Left lung (tissue), 10 donors: ENCODE data around the gene MPZL1. TPM values are rescaled to one million over a fixed set of nuclear protein-coding genes. Genes with fewer than 3 reads are reported as not detected.
A peak's percentile ranks its signal among the peaks of the same experiment; 100 is the strongest.

Experiments
- ATAC-seq: fragments of 200-7000 bp; cut with Tn5 transposase; one replicate; pipeline ENCODE4 v1.9.1; 2020; ENCODE audit warnings: moderate library complexity
- DNase-seq, 4 donors: peaks; one replicate each; pipeline ENCODE4 v3.0.0-alpha.2; 2013 to 2020
- H3K27ac ChIP-seq, 2 donors: fragments of 200-600 bp; sonication (generic) in 1 of 2; one replicate each; pipeline versions ENCODE4 v1.5.0 to v1.8.0; 2020 to 2021
- H3K27me3 ChIP-seq, 2 donors: fragments of 200-600 bp; sonication (generic) in 1 of 2; one replicate each; pipeline versions ENCODE4 v1.5.0 to v1.8.0; 2020 to 2021
- H3K36me3 ChIP-seq, 2 donors: fragments of 200-600 bp; sonication (generic) in 1 of 2; one replicate each; pipeline versions ENCODE4 v1.5.0 to v1.8.0; 2020 to 2021
- H3K4me1 ChIP-seq, 2 donors: fragments of 200-600 bp; one replicate each; pipeline ENCODE4 v1.8.0; 2021
- H3K4me3 ChIP-seq, 2 donors: fragments of 200-600 bp; sonication (generic) in 1 of 2; one replicate each; pipeline versions ENCODE4 v1.5.0 to v1.8.0; 2020 to 2021; ENCODE audit warnings: mild to moderate bottlenecking in 1 of 2
- H3K9me3 ChIP-seq, 2 donors: fragments of 200-600 bp; sonication (generic) in 1 of 2; one replicate each; pipeline versions ENCODE4 v1.5.0 to v1.8.0; 2020 to 2021
- CTCF ChIP-seq, 2 donors: fragments of 200-600 bp; sonication (generic) in 1 of 2; IDR thresholded peaks; one replicate each; pipeline versions ENCODE4 v1.5.0 to v1.8.0; 2021; ENCODE audit warnings: antibody characterized with exemption in 2 of 2
- intact Hi-C, 2 donors: fragments of 100-400 bp; cut with DNase I; formaldehyde crosslinking; loops; one replicate each; pipeline versions ENCODE4 v1.11.2 to v1.14.2; 2022
- polyA plus RNA-seq, 6 donors: library from polyadenylated mRNA; unstranded; fragments of 120-200 nt; gene quantifications; one replicate each; pipeline ENCODE4 v1.2.1, GENCODE V29; 2013; ENCODE audit not compliant: insufficient read length in 6 of 6
- total RNA-seq, 2 donors: library from RNA; stranded (reverse); fragmentation: NEBNext Ultra II Directional; extraction: Animal tissue kit (Norgen Biotek cat#: 25700); gene quantifications; one replicate each; pipeline ENCODE4 v1.2.1, GENCODE V29; 2021
- donor health status: DM: no; HTN: yes; CAD: no.
- donor health status: DM: no; HTN: no; CAD: no.

Gene MPZL1
- total and polyA plus RNA-seq, 8 donors, result 110 to 148 (median 122) TPM

- Histone ChIP-seq H3K4me3 (no peak overlapping the region), H3K27ac (no peak overlapping the region), H3K36me3 (peaks cover 0 to 14% of the 10 kb centered on the region in 2 donors), H3K9me3 (no peaks in the 10 kb centered on the region), H3K27me3 (no peaks in the 10 kb centered on the region), H3K4me1 (no peaks in the 10 kb centered on the region)
- TF ChIP-seq CTCF (IDR thresholded peaks at IDR 0.05), result no peak
- ATAC-seq (no peak), DNase-seq (no peak)
- intact Hi-C loops, result no loop called here
These were observed 59.8 kb downstream of the MPZL1 start for GRCh38 chr1:167781558-167781957.

DNA sequence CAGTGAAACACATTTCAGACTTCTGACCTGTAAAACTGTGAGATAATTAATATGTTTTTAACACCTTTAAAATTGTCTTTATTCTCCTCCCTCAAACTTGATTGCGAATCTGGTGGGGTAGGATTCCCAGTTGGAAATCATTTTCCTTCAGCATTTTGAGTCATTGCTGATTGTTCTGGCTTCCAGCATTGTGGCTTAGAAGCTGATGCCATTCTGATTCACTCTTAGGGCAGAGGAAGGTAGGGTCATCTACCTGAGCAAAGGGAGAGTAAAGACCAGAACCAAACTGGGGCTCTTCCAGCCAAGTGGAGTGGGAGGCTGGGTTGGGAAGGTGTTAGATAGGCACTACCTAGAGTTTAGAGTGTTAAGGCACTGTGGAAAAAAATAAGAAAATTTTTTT is 61.2 kb downstream of the MPZL1 start:
- H3K4me3 ChIP-seq, result no peak overlapping the region
- intact Hi-C loops, result no loop called here
- DNase-seq (no peak), ATAC-seq (no peak)
- TF ChIP-seq CTCF (IDR thresholded peaks at IDR 0.05), result no peak
- H3K27ac ChIP-seq, result no peak overlapping the region
- H3K36me3 ChIP-seq, result peaks cover 0 to 13% of the 10 kb centered on the region in 2 donors
- no peaks in the 10 kb centered on the region for H3K27me3 ChIP-seq
- H3K9me3 ChIP-seq, result no peaks in the 10 kb centered on the region
- no peaks in the 10 kb centered on the region for H3K4me1 ChIP-seq

DNA sequence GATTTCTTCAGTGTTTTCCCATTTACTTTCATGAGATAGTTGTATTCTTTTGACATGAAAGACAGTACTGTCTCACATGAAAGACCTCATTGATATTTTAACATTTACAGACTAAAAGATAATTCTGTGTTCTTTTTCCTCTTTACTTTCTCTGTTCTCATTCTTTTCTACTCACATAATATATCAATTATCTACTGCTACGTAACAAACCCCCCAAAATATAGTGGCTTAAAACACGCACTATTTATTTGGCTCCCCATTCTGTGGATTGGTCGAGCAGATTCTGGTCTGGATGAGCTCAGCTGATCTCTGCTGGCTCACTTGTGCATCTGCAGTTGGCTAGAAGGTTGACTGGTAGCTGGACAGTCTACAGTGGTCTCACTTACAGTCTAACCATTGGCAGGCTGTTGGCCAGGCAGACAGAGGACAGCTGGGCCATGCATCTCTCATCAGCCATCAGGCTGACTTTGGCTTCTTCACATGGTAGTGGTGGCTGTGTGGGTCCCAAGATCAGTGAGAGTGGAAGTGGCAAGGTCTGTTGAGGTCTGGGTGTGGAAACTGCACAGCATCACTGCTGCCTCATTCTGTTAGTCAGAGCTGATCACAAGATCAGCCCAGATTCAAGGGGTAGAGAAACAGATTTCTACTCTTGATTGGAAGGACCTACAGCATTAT is 63.2 kb downstream of the MPZL1 start:
- DNase-seq, result no peak
- ATAC-seq, result peak; percentile 20
- Histone ChIP-seq H3K36me3 (peaks cover 0 to 34% of the 10 kb centered on the region in 2 donors), H3K9me3 (no peaks in the 10 kb centered on the region), H3K27me3 (no peaks in the 10 kb centered on the region), H3K4me1 (no peaks in the 10 kb centered on the region), H3K4me3 (no peak overlapping the region), H3K27ac (no peak overlapping the region)
- no peak for TF ChIP-seq CTCF (IDR thresholded peaks at IDR 0.05)
- intact Hi-C loops, result no loop called here

DNA sequence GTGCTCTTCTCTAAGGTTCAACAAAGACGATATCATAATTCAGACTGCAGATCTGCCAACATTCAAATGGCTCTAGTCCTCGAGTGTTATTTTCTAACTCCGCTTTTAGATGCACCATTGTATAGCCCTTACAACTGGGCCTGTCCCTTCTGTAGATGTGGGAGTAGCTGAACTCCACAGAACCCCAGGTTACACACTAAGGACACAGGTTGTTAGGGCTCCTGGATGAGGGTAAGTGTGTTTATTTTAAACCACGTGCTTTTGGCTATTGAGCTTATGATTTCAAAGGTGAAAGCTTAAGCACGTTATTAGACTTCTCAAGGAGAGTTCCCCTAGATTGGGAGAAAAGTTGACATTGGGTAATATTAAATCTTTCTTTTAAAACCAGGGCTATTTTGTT is 64.7 kb downstream of the MPZL1 start:
- DNase-seq (no peak), ATAC-seq (peak; percentile 93)
- Histone ChIP-seq H3K9me3 (no peaks in the 10 kb centered on the region), H3K4me1 (peaks cover 0 to 10% of the 10 kb centered on the region in 2 donors), H3K27me3 (no peaks in the 10 kb centered on the region), H3K36me3 (peaks cover 0 to 35% of the 10 kb centered on the region in 2 donors), H3K27ac (no peak overlapping the region), H3K4me3 (no peak overlapping the region)
- intact Hi-C loops, result no loop called here
- TF ChIP-seq CTCF (IDR thresholded peaks at IDR 0.05), result no peak

- no peak for ATAC-seq
- peaks cover 0 to 35% of the 10 kb centered on the region in 2 donors for H3K36me3 ChIP-seq
- no peak for DNase-seq
- no peak for TF ChIP-seq CTCF (IDR thresholded peaks at IDR 0.05)
- peaks cover 0 to 11% of the 10 kb centered on the region in 2 donors for H3K4me1 ChIP-seq
- no peak overlapping the region for H3K27ac ChIP-seq
- H3K27me3 ChIP-seq, result no peaks in the 10 kb centered on the region
- no peaks in the 10 kb centered on the region for H3K9me3 ChIP-seq
- intact Hi-C loops, result no loop called here
- no peak overlapping the region for H3K4me3 ChIP-seq
These were observed 67.7 kb downstream of the MPZL1 start for GRCh38 chr1:167789501-167789900.
